GM18505 (cell line): ENCODE data around the gene TSPAN11.
"Not testable (repeated sequence)": the region's sequence is repeated elsewhere in the genome, so short reads cannot be mapped to it uniquely, and the experiment has no call there.

Source experiments
- ATAC-seq: cut with Tn5 transposase; IDR thresholded peaks from one replicate; pipeline ENCODE4 v1.9.1; 2021; ENCODE audit not compliant: unreplicated experiment
- POLR2A ChIP-seq: IDR thresholded peaks from 4 replicates; pipeline ENCODE4 v1.6.1; 2011; ENCODE audit warnings: borderline replicate concordance; ENCODE audit not compliant: insufficient read depth, insufficient read length; ENCODE audit errors: extremely low read depth

TSPAN11 gene

GRCh38 chr12:31021181-31021580 lies 94.6 kb downstream of the TSPAN11 start:
- no peak for ATAC-seq
- TF ChIP-seq POLR2A: no peak

DNA sequence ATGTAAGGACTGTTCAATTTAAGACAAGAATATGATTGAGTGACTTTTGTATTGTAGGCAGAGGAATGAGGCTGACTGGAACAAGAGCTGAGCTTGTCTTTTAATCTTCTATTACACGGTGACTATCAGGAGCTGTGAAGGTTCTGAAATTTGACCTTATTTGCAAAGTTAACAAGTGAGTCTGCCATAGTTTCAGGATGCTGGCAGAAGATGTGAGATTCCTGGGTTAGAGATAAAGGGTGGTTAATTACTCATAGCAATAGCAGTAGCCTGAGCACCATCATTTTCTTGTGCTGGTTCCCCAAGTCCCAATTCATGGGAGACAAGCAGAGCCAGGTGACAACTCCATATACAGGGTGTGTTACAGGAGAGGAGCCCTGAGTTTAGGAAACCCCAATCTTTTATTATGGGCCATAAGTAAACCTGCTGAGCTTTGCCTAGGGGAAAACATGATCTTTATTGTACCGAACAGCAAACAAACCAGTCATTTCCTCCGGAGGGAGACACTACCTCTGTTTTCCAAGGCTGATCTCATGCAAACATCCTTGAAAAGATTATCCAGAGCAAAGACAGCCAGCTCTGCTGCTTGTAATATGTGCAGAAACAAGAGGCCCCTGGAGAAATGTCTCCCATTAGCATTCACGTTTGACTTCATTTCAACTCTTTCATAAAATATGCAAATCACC lies 95.4 kb downstream of the TSPAN11 start:
- no peak for ATAC-seq
- TF ChIP-seq POLR2A: no peak

GRCh38 chr12:31023271-31023724 lies 96.8 kb downstream of the TSPAN11 start:
- no peak for TF ChIP-seq POLR2A
- ATAC-seq: no peak

DNA sequence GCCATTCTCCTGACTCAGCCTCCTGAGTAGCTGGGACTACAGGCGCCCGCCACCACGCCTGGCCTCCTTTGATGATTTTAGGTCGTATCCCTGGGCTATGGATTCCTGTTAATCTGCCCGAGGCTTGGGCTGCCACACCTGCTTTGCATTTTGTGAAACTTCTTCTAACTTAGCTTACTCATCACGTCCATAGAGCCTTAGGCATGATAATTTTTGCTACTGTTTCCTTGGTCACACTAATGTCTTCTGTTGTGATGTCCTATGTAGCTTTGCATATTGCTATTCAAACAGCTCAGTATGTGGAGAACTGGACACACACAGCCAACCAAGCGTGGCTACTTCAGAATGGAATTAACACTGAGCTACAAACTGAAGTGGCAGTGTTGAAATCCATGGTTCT lies 99.7 kb downstream of the TSPAN11 start:
- ATAC-seq: no peak
- TF ChIP-seq POLR2A: no peak

GRCh38 chr12:31027006-31027405 lies 100.5 kb downstream of the TSPAN11 start:
- not testable (repeated sequence) for ATAC-seq

DNA sequence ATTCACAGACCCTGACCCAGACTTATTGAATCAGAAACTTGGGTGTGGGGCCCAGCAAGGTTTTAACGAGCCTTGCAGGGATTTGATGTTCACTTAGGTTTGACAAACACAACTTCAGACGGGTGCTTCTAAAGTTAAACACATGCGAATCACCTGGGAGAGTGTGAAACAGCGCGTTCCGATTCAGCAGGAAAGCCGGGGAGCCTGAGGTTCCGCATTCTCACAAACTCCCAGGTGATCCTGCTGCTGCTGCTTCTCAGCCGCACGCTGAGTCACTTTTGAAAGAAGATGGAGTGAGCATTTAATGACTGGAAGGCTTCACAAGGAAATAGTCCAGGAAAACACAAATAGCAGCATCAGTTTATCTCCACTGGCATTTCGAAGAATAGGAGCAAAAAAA lies 102.9 kb downstream of the TSPAN11 start:
- TF ChIP-seq POLR2A: no peak
- no peak for ATAC-seq

DNA sequence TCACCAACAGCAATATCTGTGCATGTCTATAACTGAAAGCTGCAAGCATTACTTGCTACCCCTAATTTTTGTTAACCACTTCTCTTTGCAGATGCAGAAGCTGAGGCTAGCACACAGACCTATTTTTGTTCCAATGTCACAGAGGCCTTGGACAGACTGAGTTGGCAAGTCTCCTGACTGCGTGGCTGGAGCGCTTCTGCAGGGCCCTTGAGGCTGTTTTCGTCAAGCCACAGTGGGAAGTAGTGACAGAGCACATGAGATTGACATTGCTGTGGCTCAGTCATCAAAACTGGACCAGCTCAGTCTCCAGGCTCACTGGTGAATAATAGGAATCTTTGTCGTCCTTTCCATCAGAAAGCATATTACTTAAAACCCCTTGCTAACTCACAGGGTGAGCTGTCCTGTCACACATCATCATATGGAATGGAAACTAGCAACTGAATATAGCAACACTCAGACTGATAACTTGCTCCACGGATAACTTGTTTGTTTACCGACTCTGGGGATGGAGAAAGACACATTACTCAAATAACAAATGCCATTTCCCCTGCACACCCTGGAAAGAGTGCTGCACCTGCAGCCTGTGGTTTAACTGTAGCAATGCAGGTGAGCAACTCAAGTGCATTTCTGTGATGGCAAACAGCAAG lies 103.5 kb downstream of the TSPAN11 start:
- ATAC-seq: no peak
- TF ChIP-seq POLR2A: no peak

DNA sequence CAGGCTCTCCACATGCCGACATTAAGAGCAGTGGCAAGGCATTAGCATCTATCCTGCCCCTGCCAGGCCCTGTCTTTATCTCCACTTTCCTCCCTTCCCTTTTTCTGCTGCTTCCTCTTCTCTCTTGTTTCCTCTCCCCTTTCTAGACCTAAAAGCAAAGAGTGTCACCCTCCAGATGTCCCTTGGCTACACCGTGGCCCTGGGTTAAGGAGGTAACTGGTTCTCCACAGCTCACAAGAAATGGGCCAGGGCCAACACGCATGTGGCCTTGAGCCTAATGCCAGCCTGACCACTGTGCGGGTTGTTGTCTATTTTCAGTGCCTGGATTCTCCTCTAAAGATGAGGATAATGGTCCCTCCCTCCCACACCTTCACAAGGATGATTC lies 105.4 kb downstream of the TSPAN11 start:
- ATAC-seq: no peak
- TF ChIP-seq POLR2A: no peak

GRCh38 chr12:31033146-31033545 lies 106.6 kb downstream of the TSPAN11 start:
- no peak for TF ChIP-seq POLR2A
- no peak for ATAC-seq

GRCh38 chr12:31033681-31034080 lies 107.1 kb downstream of the TSPAN11 start:
- no peak for TF ChIP-seq POLR2A
- ATAC-seq: no peak

DNA sequence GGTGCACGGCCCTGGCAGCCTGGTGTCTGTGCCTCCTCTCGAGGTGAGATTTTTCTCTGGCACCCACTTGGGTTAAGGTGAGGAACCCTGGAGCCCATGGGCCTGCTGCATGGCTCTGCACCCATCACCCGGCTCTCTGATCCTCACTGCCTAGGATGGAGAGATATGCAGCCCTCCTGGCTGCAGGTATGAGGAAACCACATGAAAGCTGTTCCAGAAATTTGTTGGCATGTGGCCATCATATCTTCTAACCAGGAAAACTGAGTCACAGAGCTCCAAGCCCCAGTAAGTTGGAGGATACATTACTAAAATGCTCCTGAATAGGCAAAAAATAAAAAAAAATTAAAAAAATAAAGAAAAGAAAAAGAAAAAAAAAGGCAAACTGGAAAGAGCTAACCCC lies 107.8 kb downstream of the TSPAN11 start:
- ATAC-seq: no peak
- no peak for TF ChIP-seq POLR2A

GRCh38 chr12:31035226-31035625 lies 108.7 kb downstream of the TSPAN11 start:
- no peak for ATAC-seq
- no peak for TF ChIP-seq POLR2A

GRCh38 chr12:31035967-31036665 lies 109.6 kb downstream of the TSPAN11 start:
- no peak for TF ChIP-seq POLR2A
- no peak for ATAC-seq

DNA sequence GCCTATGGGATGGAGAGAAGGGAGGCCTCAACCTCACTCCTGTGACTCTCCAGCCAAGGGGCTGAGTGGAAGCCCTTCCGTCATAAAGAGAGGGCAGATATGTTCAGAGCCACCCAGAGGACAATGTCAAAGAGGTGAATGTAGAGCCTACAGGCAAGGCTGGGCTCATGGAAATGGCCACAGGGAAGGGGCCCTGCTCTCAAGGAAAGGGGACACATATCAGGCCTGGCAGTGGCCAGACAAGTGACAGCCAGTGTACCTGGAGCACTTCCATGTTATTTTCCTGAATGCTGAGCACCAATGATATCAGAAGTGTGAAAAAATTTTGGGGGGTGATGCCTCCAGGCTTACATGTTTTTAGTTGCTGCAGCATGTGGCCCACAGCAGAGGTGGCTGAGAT lies 110.5 kb downstream of the TSPAN11 start:
- no peak for ATAC-seq
- TF ChIP-seq POLR2A: no peak

- ATAC-seq: no peak
Measured at GRCh38 chr12:31037931-31038330, 111.4 kb downstream of the TSPAN11 start.

More at GRCh38 chr12:31037931-31038330, 111.4 kb downstream of the TSPAN11 start:
- no peak for TF ChIP-seq POLR2A
